ENCODE measurements around the gene SECTM1.

Gene SECTM1

DNA sequence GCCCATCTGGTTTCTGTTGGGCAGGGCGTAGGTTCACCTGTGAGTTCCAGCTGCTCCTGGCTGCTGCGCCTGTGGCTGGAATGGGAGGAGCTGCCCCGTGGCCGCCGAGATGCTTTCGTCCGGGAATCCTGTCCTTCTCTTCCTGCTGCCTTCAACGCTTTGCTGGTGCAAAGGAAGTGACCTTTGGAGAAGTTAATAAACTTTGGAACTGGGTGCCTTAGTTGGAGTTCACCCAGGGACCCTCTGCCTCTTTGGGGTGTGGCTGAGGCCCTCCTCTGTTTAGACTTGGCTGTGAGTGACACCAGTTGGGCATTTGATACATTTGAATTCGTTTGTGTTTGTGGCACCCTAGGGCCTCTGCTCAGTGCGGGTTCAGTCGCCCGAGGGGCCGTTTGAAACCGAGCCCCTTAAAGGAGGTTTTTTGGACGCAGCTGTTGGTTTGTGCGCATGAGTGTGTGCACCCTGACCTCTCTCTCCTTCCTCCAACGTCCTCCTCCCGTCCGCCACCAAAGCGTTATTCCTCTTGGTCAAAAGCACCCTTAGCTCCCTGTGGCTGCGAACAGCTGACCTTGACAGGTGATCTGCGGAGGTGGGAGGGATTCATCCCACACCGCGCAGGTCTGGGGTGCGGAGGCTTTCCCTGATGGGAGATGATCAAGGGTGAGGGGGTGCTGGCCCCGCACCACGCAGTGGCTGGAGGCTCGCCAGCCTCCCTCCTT is 9.0 kb upstream of the SECTM1 start:
- H3K4me3 ChIP-seq (ENCODE audit: low read depth, low read length), result no peak overlapping the region
- no peaks in the 10 kb centered on the region for H3K9me3 ChIP-seq (ENCODE audit: control insufficient read depth, low read length)
- TF ChIP-seq CTCF (IDR thresholded peaks at IDR 0.05), result no peak
- H2AFZ ChIP-seq, result no peak overlapping the region
- H3K4me1 ChIP-seq, result no peaks in the 10 kb centered on the region
- H3K36me3 ChIP-seq (ENCODE audit: control insufficient read depth, insufficient read depth, low read length), result no peaks in the 10 kb centered on the region
- no peak overlapping the region for H3K4me2 ChIP-seq (ENCODE audit: low read length)
- H3K9ac ChIP-seq, result no peak overlapping the region
- H3K27ac ChIP-seq, result no peak overlapping the region
- H3K27me3 ChIP-seq (ENCODE audit: control insufficient read depth, insufficient read depth, low read length), result no peaks in the 10 kb centered on the region
- no peaks in the 10 kb centered on the region for H3K79me2 ChIP-seq

GRCh38 chr17:82339634-82340580 is 6.3 kb upstream of the SECTM1 start:
- no peaks in the 10 kb centered on the region for H3K4me1 ChIP-seq
- no peak overlapping the region for H3K4me3 ChIP-seq (ENCODE audit: low read depth, low read length)
- no peaks in the 10 kb centered on the region for H3K36me3 ChIP-seq (ENCODE audit: control insufficient read depth, insufficient read depth, low read length)
- peak overlapping the region; percentile 7 for H2AFZ ChIP-seq
- H3K79me2 ChIP-seq, result no peaks in the 10 kb centered on the region
- H3K9me3 ChIP-seq (ENCODE audit: control insufficient read depth, low read length), result no peaks in the 10 kb centered on the region
- H3K9ac ChIP-seq, result no peak overlapping the region
- H3K27me3 ChIP-seq (ENCODE audit: control insufficient read depth, insufficient read depth, low read length), result no peaks in the 10 kb centered on the region
- H3K4me2 ChIP-seq (ENCODE audit: low read length), result peak overlapping the region; percentile 35
- no peak overlapping the region for H3K27ac ChIP-seq
- no peak for TF ChIP-seq CTCF (IDR thresholded peaks at IDR 0.05)

GRCh38 chr17:82338858-82339633 is 5.5 kb upstream of the SECTM1 start:
- Histone ChIP-seq H3K36me3 (ENCODE audit: control insufficient read depth, insufficient read depth, low read length) (no peaks in the 10 kb centered on the region), H3K4me3 (ENCODE audit: low read depth, low read length) (no peak overlapping the region), H3K27ac (no peak overlapping the region), H3K4me1 (no peaks in the 10 kb centered on the region), H3K9me3 (ENCODE audit: control insufficient read depth, low read length) (no peaks in the 10 kb centered on the region), H2AFZ (peak overlapping the region; percentile 7), H3K79me2 (no peaks in the 10 kb centered on the region), H3K27me3 (ENCODE audit: control insufficient read depth, insufficient read depth, low read length) (no peaks in the 10 kb centered on the region), H3K4me2 (ENCODE audit: low read length) (peak overlapping the region; percentile 35), H3K9ac (no peak overlapping the region)
- no peak for TF ChIP-seq CTCF (IDR thresholded peaks at IDR 0.05)

- Histone ChIP-seq H3K9me3 (ENCODE audit: control insufficient read depth, low read length) (no peaks in the 10 kb centered on the region), H3K27ac (no peak overlapping the region)
Observed at GRCh38 chr17:82334622-82335394, 1.2 kb upstream of the SECTM1 start.

More at GRCh38 chr17:82334622-82335394, 1.2 kb upstream of the SECTM1 start:
- no peak for TF ChIP-seq CTCF (IDR thresholded peaks at IDR 0.05)
- no peak overlapping the region for H2AFZ ChIP-seq
- no peaks in the 10 kb centered on the region for H3K36me3 ChIP-seq (ENCODE audit: control insufficient read depth, insufficient read depth, low read length)
- H3K27me3 ChIP-seq (ENCODE audit: control insufficient read depth, insufficient read depth, low read length), result no peaks in the 10 kb centered on the region
- no peaks in the 10 kb centered on the region for H3K79me2 ChIP-seq
- no peak overlapping the region for H3K9ac ChIP-seq
- H3K4me2 ChIP-seq (ENCODE audit: low read length), result peak overlapping the region; percentile 58
- peak overlapping the region; percentile 36 for H3K4me3 ChIP-seq (ENCODE audit: low read depth, low read length)
- H3K4me1 ChIP-seq, result peaks cover 12% of the 10 kb centered on the region
